ENCODE measurements around the gene DNAH9.

The DNAH9 gene

GRCh38 chr17:11825572-11826209 is 227.4 kb downstream of the DNAH9 start:
- no peaks in the 10 kb centered on the region for H3K9me3 ChIP-seq (ENCODE audit: insufficient read depth, low read length, severe bottlenecking)
- H3K36me3 ChIP-seq (ENCODE audit: insufficient read depth, low read length), result no peaks in the 10 kb centered on the region
- no peak overlapping the region for H3K27ac ChIP-seq (ENCODE audit: low read length)
- H3K4me1 ChIP-seq (ENCODE audit: insufficient read depth, low read length), result no peaks in the 10 kb centered on the region
- no peak overlapping the region for H3K4me2 ChIP-seq (ENCODE audit: insufficient read depth, low read length)
- DNase-seq, result no peak
- no peak overlapping the region for H3K9ac ChIP-seq (ENCODE audit: low read depth, low read length)
- no peak for ATAC-seq (ENCODE audit: insufficient read depth, low read depth)
- no peaks in the 10 kb centered on the region for H3K27me3 ChIP-seq (ENCODE audit: insufficient read depth, low read length, poor library complexity)
- no peak overlapping the region for H3K4me3 ChIP-seq (ENCODE audit: low read depth in 1 of 2, low read length in 2 of 2)
- H4K20me1 ChIP-seq (ENCODE audit: insufficient read depth, low read length), result no peaks in the 10 kb centered on the region
- H2AFZ ChIP-seq (ENCODE audit: low read depth, low read length), result no peak overlapping the region
- no peaks in the 10 kb centered on the region for H3K79me2 ChIP-seq (ENCODE audit: insufficient read depth, low read length)
- TF ChIP-seq CTCF (IDR thresholded peaks at IDR 0.05; ENCODE audit: borderline replicate concordance, extremely low read depth, low read length, poor library complexity, severe bottlenecking) (no peak), EZH2 (IDR thresholded peaks at IDR 0.05; ENCODE audit: borderline replicate concordance, low read depth, low read length, severe bottlenecking) (no peak)

GRCh38 chr17:11832401-11833137 is 234.3 kb downstream of the DNAH9 start:
- Histone ChIP-seq H3K27me3 (ENCODE audit: insufficient read depth, low read length, poor library complexity) (no peaks in the 10 kb centered on the region), H3K79me2 (ENCODE audit: insufficient read depth, low read length) (no peaks in the 10 kb centered on the region), H3K4me2 (ENCODE audit: insufficient read depth, low read length) (no peak overlapping the region), H3K4me1 (ENCODE audit: insufficient read depth, low read length) (no peaks in the 10 kb centered on the region), H4K20me1 (ENCODE audit: insufficient read depth, low read length) (no peaks in the 10 kb centered on the region), H3K36me3 (ENCODE audit: insufficient read depth, low read length) (no peaks in the 10 kb centered on the region), H2AFZ (ENCODE audit: low read depth, low read length) (no peak overlapping the region), H3K9ac (ENCODE audit: low read depth, low read length) (no peak overlapping the region), H3K9me3 (ENCODE audit: insufficient read depth, low read length, severe bottlenecking) (no peaks in the 10 kb centered on the region), H3K27ac (ENCODE audit: low read length) (no peak overlapping the region), H3K4me3 (ENCODE audit: low read depth in 1 of 2, low read length in 2 of 2) (no peak overlapping the region)
- TF ChIP-seq CTCF (IDR thresholded peaks at IDR 0.05; ENCODE audit: borderline replicate concordance, extremely low read depth, low read length, poor library complexity, severe bottlenecking) (no peak), EZH2 (IDR thresholded peaks at IDR 0.05; ENCODE audit: borderline replicate concordance, low read depth, low read length, severe bottlenecking) (no peak)
- ATAC-seq (ENCODE audit: insufficient read depth, low read depth) (no peak), DNase-seq (no peak)

GRCh38 chr17:11836508-11836907 is 238.2 kb downstream of the DNAH9 start:
- H3K36me3 ChIP-seq (ENCODE audit: insufficient read depth, low read length), result no peaks in the 10 kb centered on the region
- no peaks in the 10 kb centered on the region for H3K4me1 ChIP-seq (ENCODE audit: insufficient read depth, low read length)
- no peak overlapping the region for H2AFZ ChIP-seq (ENCODE audit: low read depth, low read length)
- H3K4me3 ChIP-seq (ENCODE audit: low read depth in 1 of 2, low read length in 2 of 2), result no peak overlapping the region
- no peaks in the 10 kb centered on the region for H4K20me1 ChIP-seq (ENCODE audit: insufficient read depth, low read length)
- ATAC-seq (ENCODE audit: insufficient read depth, low read depth) (no peak), DNase-seq (no peak)
- H3K27me3 ChIP-seq (ENCODE audit: insufficient read depth, low read length, poor library complexity), result peaks cover 2% of the 10 kb centered on the region
- H3K79me2 ChIP-seq (ENCODE audit: insufficient read depth, low read length), result no peaks in the 10 kb centered on the region
- H3K4me2 ChIP-seq (ENCODE audit: insufficient read depth, low read length), result no peak overlapping the region
- no peak overlapping the region for H3K9ac ChIP-seq (ENCODE audit: low read depth, low read length)
- no peak overlapping the region for H3K27ac ChIP-seq (ENCODE audit: low read length)
- H3K9me3 ChIP-seq (ENCODE audit: insufficient read depth, low read length, severe bottlenecking), result no peaks in the 10 kb centered on the region
- no peak for TF ChIP-seq EZH2 (IDR thresholded peaks at IDR 0.05; ENCODE audit: borderline replicate concordance, low read depth, low read length, severe bottlenecking)
- TF ChIP-seq CTCF (IDR thresholded peaks at IDR 0.05; ENCODE audit: borderline replicate concordance, extremely low read depth, low read length, poor library complexity, severe bottlenecking), result no peak

Data from DND-41 (cell line).